Measurements from ENCODE around the gene IFT43. TPM values are rescaled to one million over a fixed set of nuclear protein-coding genes. Genes with fewer than 3 reads are reported as not detected.

The IFT43 gene
- total RNA-seq, 2 experiments from 2014 or later = 9.8 to 10.8 TPM

GRCh38 chr14:76106188-76106587 is 120.6 kb downstream of the IFT43 start:
- no peak for DNase-seq
- peaks cover 7% of the 10 kb centered on the region for H3K27me3 Mint-ChIP-seq (ENCODE audit: low read depth)
- no peaks in the 10 kb centered on the region for H3K4me1 Mint-ChIP-seq (ENCODE audit: low read depth)
- H3K27ac Mint-ChIP-seq = no peak overlapping the region
- CTCF ChIA-PET = no interaction called here
- no peak overlapping the region for H3K4me3 Mint-ChIP-seq
- H3K9me3 Mint-ChIP-seq = peaks cover 3% of the 10 kb centered on the region
- intact Hi-C loops (cut with micrococcal nuclease) = no loop called here
- H3K36me3 Mint-ChIP-seq (ENCODE audit: low read depth) = no peaks in the 10 kb centered on the region

- H3K27me3 Mint-ChIP-seq (ENCODE audit: low read depth) = peaks cover 12% of the 10 kb centered on the region
- no peak for DNase-seq
- H3K9me3 Mint-ChIP-seq = peaks cover 3% of the 10 kb centered on the region
- H3K4me3 Mint-ChIP-seq = no peak overlapping the region
- CTCF ChIA-PET = no interaction called here
- no peak overlapping the region for H3K27ac Mint-ChIP-seq
- no peaks in the 10 kb centered on the region for H3K4me1 Mint-ChIP-seq (ENCODE audit: low read depth)
- no peaks in the 10 kb centered on the region for H3K36me3 Mint-ChIP-seq (ENCODE audit: low read depth)
- intact Hi-C loops (cut with micrococcal nuclease) = no loop called here
Measured at GRCh38 chr14:76109087-76109880, 123.7 kb downstream of the IFT43 start.

- CTCF ChIA-PET = interaction anchor here (0.6 kb wide), 1 partner anchor 516 kb away, joined by 4 read pairs; no protein-coding TSS in a partner anchor
- Mint-ChIP-seq H3K27me3 (ENCODE audit: low read depth) (peaks cover 10% of the 10 kb centered on the region), H3K27ac (no peak overlapping the region), H3K4me3 (no peak overlapping the region), H3K9me3 (peaks cover 3% of the 10 kb centered on the region), H3K36me3 (ENCODE audit: low read depth) (no peaks in the 10 kb centered on the region), H3K4me1 (ENCODE audit: low read depth) (no peaks in the 10 kb centered on the region)
- intact Hi-C loops (cut with micrococcal nuclease) = no loop called here
- no peak for DNase-seq
Measured at GRCh38 chr14:76112889-76113624, 127.5 kb downstream of the IFT43 start.

DNA sequence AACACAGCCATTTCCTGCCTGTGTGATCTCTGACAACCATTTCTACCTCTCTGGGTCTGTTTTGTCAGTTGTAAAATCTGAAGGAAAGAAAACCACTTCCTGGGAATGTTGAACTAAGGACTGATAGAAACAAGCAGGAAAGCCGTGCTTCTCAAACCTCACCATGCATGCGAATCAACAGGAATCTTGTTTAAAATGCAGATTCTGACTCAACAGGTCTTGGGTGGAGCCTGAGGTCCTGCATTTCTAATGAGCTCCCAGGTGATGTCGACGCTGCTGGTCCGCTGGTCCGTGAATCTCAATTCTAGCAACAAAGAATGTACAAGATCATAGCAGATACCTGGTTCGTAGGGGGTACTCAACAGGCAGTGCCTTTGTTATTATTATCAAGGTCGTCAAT is 128.1 kb downstream of the IFT43 start:
- no peaks in the 10 kb centered on the region for H3K4me1 Mint-ChIP-seq (ENCODE audit: low read depth)
- CTCF ChIA-PET = interaction anchor here (0.6 kb wide), 1 partner anchor 516 kb away, joined by 4 read pairs; no protein-coding TSS in a partner anchor
- H3K27ac Mint-ChIP-seq = no peak overlapping the region
- no peak overlapping the region for H3K4me3 Mint-ChIP-seq
- no peaks in the 10 kb centered on the region for H3K36me3 Mint-ChIP-seq (ENCODE audit: low read depth)
- peaks cover 8% of the 10 kb centered on the region for H3K27me3 Mint-ChIP-seq (ENCODE audit: low read depth)
- DNase-seq = no peak
- intact Hi-C loops (cut with micrococcal nuclease) = no loop called here
- H3K9me3 Mint-ChIP-seq = peaks cover 2% of the 10 kb centered on the region

DNA sequence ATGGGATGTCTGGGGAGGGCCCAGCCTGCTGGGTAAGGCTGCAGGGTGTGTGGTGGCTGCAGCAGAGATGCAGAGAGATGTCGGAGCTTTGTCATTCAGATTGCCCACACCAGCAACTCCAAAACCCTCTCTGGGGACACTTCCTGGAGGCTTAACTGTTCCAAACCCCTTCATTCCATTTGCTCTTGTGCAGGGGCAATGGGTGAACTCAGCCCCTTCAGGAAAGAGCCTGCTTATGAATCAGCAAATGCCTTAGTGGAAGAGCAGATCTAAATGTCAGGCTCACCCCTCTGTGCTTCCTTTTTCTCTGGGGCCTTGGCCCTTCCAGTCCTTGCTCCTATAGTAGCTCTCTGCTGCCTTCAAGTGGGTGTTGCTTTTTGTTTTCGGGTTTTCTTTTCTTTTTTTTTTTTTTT is 129.5 kb downstream of the IFT43 start:
- CTCF ChIA-PET = interaction anchor here (1.1 kb wide), 1 partner anchor 238 kb away, joined by 3 read pairs; no protein-coding TSS in a partner anchor
- Mint-ChIP-seq H3K4me3 (no peak overlapping the region), H3K9me3 (no peaks in the 10 kb centered on the region), H3K27ac (no peak overlapping the region), H3K27me3 (ENCODE audit: low read depth) (peaks cover 8% of the 10 kb centered on the region), H3K4me1 (ENCODE audit: low read depth) (no peaks in the 10 kb centered on the region), H3K36me3 (ENCODE audit: low read depth) (no peaks in the 10 kb centered on the region)
- intact Hi-C loops (cut with micrococcal nuclease) = no loop called here
- no peak for DNase-seq

GRCh38 chr14:76117789-76118484 is 132.4 kb downstream of the IFT43 start:
- Mint-ChIP-seq H3K27me3 (ENCODE audit: low read depth) (peaks cover 6% of the 10 kb centered on the region), H3K27ac (no peak overlapping the region), H3K4me3 (no peak overlapping the region), H3K36me3 (ENCODE audit: low read depth) (no peaks in the 10 kb centered on the region), H3K9me3 (no peaks in the 10 kb centered on the region), H3K4me1 (ENCODE audit: low read depth) (no peaks in the 10 kb centered on the region)
- intact Hi-C loops (cut with micrococcal nuclease) = no loop called here
- no peak for DNase-seq
- CTCF ChIA-PET = interaction anchor here (1.1 kb wide), 1 partner anchor 67 kb away, joined by 3 read pairs; no protein-coding TSS in a partner anchor

DNA sequence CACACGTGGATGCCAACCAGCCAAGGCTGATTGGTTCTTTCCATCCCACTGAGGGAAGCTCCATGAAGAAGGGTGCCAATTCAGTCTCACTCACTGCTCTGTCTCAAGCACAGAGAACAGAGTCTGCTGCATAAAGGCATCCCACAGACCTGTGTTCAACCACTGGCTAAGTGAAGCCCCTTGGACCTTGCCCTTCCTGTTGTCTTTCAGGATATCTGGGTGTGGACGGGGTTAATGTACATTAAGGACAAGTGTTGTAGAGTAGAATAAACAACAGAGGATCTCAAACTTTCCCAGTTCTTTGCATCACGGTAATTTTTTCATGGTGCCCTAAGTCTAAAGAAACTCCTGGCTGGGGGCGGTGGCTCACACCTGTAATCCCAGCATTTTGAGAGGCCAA is 133.0 kb downstream of the IFT43 start:
- H3K4me3 Mint-ChIP-seq = no peak overlapping the region
- CTCF ChIA-PET = interaction anchor here (1.1 kb wide), 1 partner anchor 68 kb away, joined by 3 read pairs; no protein-coding TSS in a partner anchor
- H3K27ac Mint-ChIP-seq = no peak overlapping the region
- intact Hi-C loops (cut with micrococcal nuclease) = no loop called here
- no peak for DNase-seq
- peaks cover 6% of the 10 kb centered on the region for H3K27me3 Mint-ChIP-seq (ENCODE audit: low read depth)
- no peaks in the 10 kb centered on the region for H3K4me1 Mint-ChIP-seq (ENCODE audit: low read depth)
- H3K9me3 Mint-ChIP-seq = no peaks in the 10 kb centered on the region
- H3K36me3 Mint-ChIP-seq (ENCODE audit: low read depth) = no peaks in the 10 kb centered on the region

DNA sequence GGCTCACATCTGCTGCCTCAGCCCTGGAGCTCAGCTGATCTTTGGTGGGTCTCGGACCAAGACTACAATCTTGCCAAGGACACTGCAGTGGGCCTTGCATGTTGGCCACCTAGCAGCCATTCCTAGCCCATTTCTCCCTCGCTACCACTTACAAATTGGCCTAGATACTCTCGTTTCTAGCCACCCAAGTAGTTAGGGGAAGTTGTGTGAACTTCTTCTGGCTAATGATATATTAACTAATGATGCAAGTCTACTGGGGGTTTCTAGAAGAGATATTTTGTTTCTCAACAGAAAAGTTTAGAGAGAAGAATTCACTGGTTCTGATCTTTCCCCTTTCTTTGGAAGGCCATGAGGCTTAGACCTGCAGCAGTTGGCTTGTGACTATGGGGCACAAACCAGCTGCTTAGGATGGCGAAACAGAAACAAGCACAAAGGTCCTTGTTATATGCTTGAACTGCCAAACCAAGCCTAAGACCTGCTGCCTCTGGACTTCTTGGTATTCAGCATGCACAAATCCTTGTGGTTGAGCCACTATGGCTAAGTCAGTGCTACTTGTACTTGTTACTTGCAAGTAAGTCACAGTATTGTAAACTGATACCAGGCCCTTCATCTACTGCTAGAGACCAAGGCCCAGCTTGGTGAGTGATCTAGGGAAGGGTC is 135.7 kb downstream of the IFT43 start:
- Mint-ChIP-seq H3K4me1 (ENCODE audit: low read depth) (no peaks in the 10 kb centered on the region), H3K9me3 (no peaks in the 10 kb centered on the region), H3K36me3 (ENCODE audit: low read depth) (no peaks in the 10 kb centered on the region), H3K4me3 (no peak overlapping the region), H3K27ac (no peak overlapping the region), H3K27me3 (ENCODE audit: low read depth) (no peaks in the 10 kb centered on the region)
- no peak for DNase-seq
- intact Hi-C loops (cut with micrococcal nuclease) = no loop called here
- CTCF ChIA-PET = interaction anchor here (1.8 kb wide), 1 partner anchor 266 kb away, joined by 7 read pairs; no protein-coding TSS in a partner anchor

DNA sequence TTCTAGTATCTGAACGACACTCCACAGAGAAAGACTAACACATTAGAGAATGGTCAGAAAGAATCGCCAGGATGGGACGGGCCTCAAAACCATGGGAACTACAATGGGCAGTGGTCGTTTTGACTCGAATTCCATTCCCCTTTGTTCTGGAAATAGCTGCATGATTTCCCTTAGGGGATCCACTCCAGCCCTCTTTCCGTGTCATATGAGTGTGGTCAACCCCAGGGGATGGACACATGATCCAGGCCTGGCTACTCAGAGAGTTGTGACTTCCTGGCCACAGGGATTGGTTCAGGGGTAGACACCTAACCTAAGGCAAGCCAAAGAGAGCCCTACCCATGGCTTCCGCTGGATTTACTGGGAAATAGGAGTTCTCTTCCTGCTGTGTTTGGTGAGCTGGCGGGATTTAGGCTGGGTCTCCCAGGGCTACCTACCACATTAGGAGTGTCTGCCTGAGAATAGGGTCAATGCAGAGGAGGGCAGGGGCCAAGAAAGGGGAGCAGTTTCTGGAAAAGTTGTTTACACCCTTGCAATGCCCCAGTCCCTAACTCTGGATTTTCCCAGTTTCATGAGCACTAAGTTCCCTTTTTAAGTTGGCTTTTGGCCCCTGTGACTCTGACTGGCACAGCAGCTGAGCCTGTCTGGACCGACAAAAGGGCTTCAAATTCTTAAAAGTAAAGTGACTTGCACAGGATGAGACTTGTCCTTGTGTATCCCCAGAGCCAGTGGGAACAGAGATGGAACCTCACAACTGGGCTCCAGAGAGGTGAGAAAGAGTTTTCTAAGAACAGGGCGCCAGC is 138.1 kb downstream of the IFT43 start:
- H3K4me3 Mint-ChIP-seq = no peak overlapping the region
- no peak for DNase-seq
- CTCF ChIA-PET = no interaction called here
- no peaks in the 10 kb centered on the region for H3K36me3 Mint-ChIP-seq (ENCODE audit: low read depth)
- no peaks in the 10 kb centered on the region for H3K9me3 Mint-ChIP-seq
- no peaks in the 10 kb centered on the region for H3K4me1 Mint-ChIP-seq (ENCODE audit: low read depth)
- no peak overlapping the region for H3K27ac Mint-ChIP-seq
- peaks cover 7% of the 10 kb centered on the region for H3K27me3 Mint-ChIP-seq (ENCODE audit: low read depth)
- intact Hi-C loops (cut with micrococcal nuclease) = no loop called here

DNA sequence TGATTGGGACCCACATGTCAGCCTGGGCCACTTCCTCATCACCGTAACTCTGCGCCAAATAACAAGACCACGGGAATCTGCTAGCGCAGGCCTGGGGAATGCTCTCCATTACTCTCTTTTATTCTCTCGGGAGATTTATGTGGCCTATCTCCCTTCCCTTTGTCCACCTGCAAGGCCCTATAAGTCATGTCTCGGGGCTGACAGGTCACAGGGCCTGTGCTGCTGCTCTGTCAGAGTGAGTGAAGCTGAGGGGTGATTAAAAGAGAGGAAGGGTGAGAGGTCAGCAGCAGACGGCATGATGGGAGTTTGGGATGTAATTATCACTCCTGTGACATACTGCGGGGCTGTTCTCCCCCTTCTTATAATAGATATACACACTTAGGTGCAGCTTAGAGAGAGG is 139.9 kb downstream of the IFT43 start:
- no peak overlapping the region for H3K27ac Mint-ChIP-seq
- no peak overlapping the region for H3K4me3 Mint-ChIP-seq
- no peaks in the 10 kb centered on the region for H3K4me1 Mint-ChIP-seq (ENCODE audit: low read depth)
- no peaks in the 10 kb centered on the region for H3K9me3 Mint-ChIP-seq
- intact Hi-C loops (cut with micrococcal nuclease) = no loop called here
- CTCF ChIA-PET = no interaction called here
- H3K27me3 Mint-ChIP-seq (ENCODE audit: low read depth) = peaks cover 13% of the 10 kb centered on the region
- H3K36me3 Mint-ChIP-seq (ENCODE audit: low read depth) = no peaks in the 10 kb centered on the region
- DNase-seq = no peak

- no peak overlapping the region for H3K4me3 Mint-ChIP-seq
- H3K36me3 Mint-ChIP-seq (ENCODE audit: low read depth) = no peaks in the 10 kb centered on the region
- peaks cover 19% of the 10 kb centered on the region for H3K27me3 Mint-ChIP-seq (ENCODE audit: low read depth)
- H3K4me1 Mint-ChIP-seq (ENCODE audit: low read depth) = no peaks in the 10 kb centered on the region
- CTCF ChIA-PET = no interaction called here
- H3K27ac Mint-ChIP-seq = no peak overlapping the region
- no peaks in the 10 kb centered on the region for H3K9me3 Mint-ChIP-seq
- intact Hi-C loops (cut with micrococcal nuclease) = no loop called here
- DNase-seq = no peak
Measured at GRCh38 chr14:76126076-76126475, 140.5 kb downstream of the IFT43 start.
